HEK293 (cell line): Measurements from ENCODE around the gene OXSR1.

Experiments used
- ATF2 ChIP-seq: fragments of 450-650 bp; formaldehyde crosslinking; IDR thresholded peaks from 2 replicates; pipeline ENCODE4 v1.5.1; 2016; ENCODE audit warnings: missing biosample characterization, missing genetic modification characterization, low read depth
- CTCF ChIP-seq: fragments of 450-650 bp; formaldehyde crosslinking; IDR thresholded peaks from 2 replicates; pipeline ENCODE4 v1.5.1; 2016; ENCODE audit warnings: missing biosample characterization, missing genetic modification characterization
- ELK4 ChIP-seq: IDR thresholded peaks from 2 replicates; pipeline ENCODE4 v1.6.1; 2011; ENCODE audit warnings: mild to moderate bottlenecking, low read depth, low read length, borderline replicate concordance
- GLIS2 ChIP-seq: fragments of 450-650 bp; formaldehyde crosslinking; IDR thresholded peaks from 2 replicates; pipeline ENCODE4 v1.5.1; 2016; ENCODE audit warnings: missing biosample characterization, missing genetic modification characterization
- KLF9 ChIP-seq: fragments of 450-650 bp; formaldehyde crosslinking; IDR thresholded peaks from 2 replicates; pipeline ENCODE4 v1.5.1; 2016; ENCODE audit warnings: missing biosample characterization, missing genetic modification characterization, low read depth
- SP2 ChIP-seq: fragments of 450-650 bp; formaldehyde crosslinking; IDR thresholded peaks from 2 replicates; pipeline ENCODE4 v1.5.1; 2016; ENCODE audit warnings: missing biosample characterization, missing genetic modification characterization
- YY1 ChIP-seq: fragments of 450-650 bp; formaldehyde crosslinking; IDR thresholded peaks from 2 replicates; pipeline ENCODE4 v1.5.1; 2018; ENCODE audit warnings: missing biosample characterization, missing genetic modification characterization
- ZBTB10 ChIP-seq: fragments of 450-650 bp; formaldehyde crosslinking; IDR thresholded peaks from 2 replicates; pipeline ENCODE4 v1.5.1; 2016; ENCODE audit warnings: missing biosample characterization, missing genetic modification characterization
- ZEB2 ChIP-seq: fragments of 450-650 bp; formaldehyde crosslinking; IDR thresholded peaks from 2 replicates; pipeline ENCODE4 v1.5.1; 2016; ENCODE audit warnings: missing biosample characterization, missing genetic modification characterization
- ZNF280C ChIP-seq: fragments of 450-650 bp; formaldehyde crosslinking; IDR thresholded peaks from 2 replicates; pipeline ENCODE4 v1.5.1; 2016; ENCODE audit warnings: missing biosample characterization, missing genetic modification characterization
- ZNF513 ChIP-seq: fragments of 450-650 bp; IDR thresholded peaks from 2 replicates; pipeline ENCODE4 v1.5.1; 2018; ENCODE audit warnings: missing biosample characterization, missing genetic modification characterization
- ZNF623 ChIP-seq: fragments of 450-650 bp; formaldehyde crosslinking; IDR thresholded peaks from 2 replicates; pipeline ENCODE4 v1.5.1; 2016; ENCODE audit warnings: missing biosample characterization, missing genetic modification characterization
- ZNF791 ChIP-seq: fragments of 450-650 bp; formaldehyde crosslinking; IDR thresholded peaks from 2 replicates; pipeline ENCODE4 v1.5.1; 2016; ENCODE audit warnings: missing biosample characterization, missing genetic modification characterization

- TF ChIP-seq CTCF (tag by site-specific recombination) (no peak), YY1 (tag by site-specific recombination) (no peak), ELK4 (no peak), ZNF513 (tag by site-specific recombination) (no peak), ZNF280C (tag by site-specific recombination) (no peak), GLIS2 (tag by site-specific recombination) (no peak), SP2 (tag by site-specific recombination) (no peak), KLF9 (tag by site-specific recombination) (no peak), ATF2 (no peak), ZEB2 (tag by site-specific recombination) (no peak), ZBTB10 (no peak), ZNF623 (no peak), ZNF791 (tag by site-specific recombination) (no peak)
Observed at GRCh38 chr3:38186781-38187180, 21.4 kb downstream of the OXSR1 start.
